Activated CD8-positive, alpha-beta T cell treated with anti-CD3 and anti-CD28 coated beads for 36 hours (primary cell): Measurements from ENCODE around the gene AHNAK. TPM values are rescaled to one million over a fixed set of nuclear protein-coding genes. Genes with fewer than 3 reads are reported as not detected.

Experiments used
- ATAC-seq: fragments of 200-7000 bp; cut with Tn5 transposase; one replicate; pipeline ENCODE4 v1.10.0; 2021; ENCODE audit warnings: mild to moderate bottlenecking, moderate library complexity
- CTCF ChIA-PET: fragments of 350-600 bp; sonication (Branson Sonifier 250); formaldehyde crosslinking; loops from one replicate; lab custom pipeline; 2021; ENCODE audit warnings: antibody characterized with exemption; lab: Charles Lee
- POLR2A ChIA-PET: fragments of 350-600 bp; sonication (Branson Sonifier 250); formaldehyde crosslinking; loops from one replicate; lab custom pipeline; 2021; ENCODE audit warnings: antibody characterized with exemption; lab: Charles Lee
- DNase-seq: peaks from one replicate; pipeline ENCODE4 v3.0.0-alpha.2; 2020
- H3K27ac Mint-ChIP-seq: one replicate; pipeline ENCODE4 v1.8.0; 2021; ENCODE audit warnings: mild to moderate bottlenecking, mixed read lengths
- H3K27me3 Mint-ChIP-seq: one replicate; pipeline ENCODE4 v1.8.0; 2021; ENCODE audit warnings: mixed read lengths
- H3K36me3 Mint-ChIP-seq: one replicate; pipeline ENCODE4 v1.8.0; 2021; ENCODE audit warnings: low read depth, mixed read lengths
- H3K4me1 Mint-ChIP-seq: one replicate; pipeline ENCODE4 v1.8.0; 2021; ENCODE audit warnings: low read depth, mixed read lengths
- H3K4me3 Mint-ChIP-seq: one replicate; pipeline ENCODE4 v1.8.0; 2021; ENCODE audit warnings: mild to moderate bottlenecking, moderate library complexity, mixed read lengths
- H3K9me3 Mint-ChIP-seq: one replicate; pipeline ENCODE4 v1.8.0; 2021; ENCODE audit warnings: mixed read lengths
- CTCF ChIP-seq: fragments of 200-600 bp; IDR thresholded peaks from one replicate; pipeline ENCODE4 v1.8.0; 2022; ENCODE audit warnings: antibody characterized with exemption, mild to moderate bottlenecking
- intact Hi-C: fragments of 100-400 bp; cut with micrococcal nuclease; formaldehyde crosslinking; loops from one replicate; pipeline ENCODE4 v1.10.0; 2022
- total RNA-seq, 2 experiments: library from RNA; stranded (reverse); gene quantifications; one replicate each; pipeline ENCODE4 v1.2.3, GENCODE V29; 2021

AHNAK gene
- total RNA-seq, 2 experiments from 2014 or later: 41.1 to 43.0 TPM

- POLR2A ChIA-PET: interaction anchor here (0.7 to 7.7 kb wide), 2 partner anchors 10 to 84 kb away, joined by 3 to 55 read pairs; partner anchors contain the start of genes C11orf98, CSKMT and TUT1
- H3K9me3 Mint-ChIP-seq: no peaks in the 10 kb centered on the region
- H3K27ac Mint-ChIP-seq: no peak overlapping the region
- CTCF ChIA-PET: interaction anchor here (0.9 kb wide), 1 partner anchor 156 kb away, joined by 3 read pairs; no protein-coding TSS in a partner anchor
- H3K27me3 Mint-ChIP-seq: no peaks in the 10 kb centered on the region
- no peak overlapping the region for H3K4me3 Mint-ChIP-seq
- DNase-seq: no peak
- ATAC-seq: no peak
- TF ChIP-seq CTCF: no peak
- H3K4me1 Mint-ChIP-seq: peaks cover 4% of the 10 kb centered on the region
- intact Hi-C loops: no loop called here
- peaks cover 30% of the 10 kb centered on the region for H3K36me3 Mint-ChIP-seq
These were observed 34.5 kb upstream of the AHNAK start for GRCh38 chr11:62580959-62581715.

GRCh38 chr11:62579252-62579651 lies 32.6 kb upstream of the AHNAK start:
- intact Hi-C loops: no loop called here
- Mint-ChIP-seq H3K36me3 (peaks cover 35% of the 10 kb centered on the region), H3K27ac (no peak overlapping the region), H3K4me1 (peaks cover 14% of the 10 kb centered on the region), H3K27me3 (no peaks in the 10 kb centered on the region), H3K4me3 (no peak overlapping the region), H3K9me3 (no peaks in the 10 kb centered on the region)
- DNase-seq: no peak
- POLR2A ChIA-PET: interaction anchor here (0.7 to 7.7 kb wide), 4 partner anchors 12 to 339 kb away, joined by 3 to 55 read pairs (median 4); partner anchors contain the start of genes INTS5 and TUT1
- TF ChIP-seq CTCF: no peak
- no peak for ATAC-seq
- CTCF ChIA-PET: no interaction called here

- H3K36me3 Mint-ChIP-seq: peaks cover 36% of the 10 kb centered on the region
- H3K27me3 Mint-ChIP-seq: no peaks in the 10 kb centered on the region
- POLR2A ChIA-PET: interaction anchor here (0.7 to 7.7 kb wide), 4 partner anchors 13 to 339 kb away, joined by 3 to 55 read pairs (median 4); partner anchors contain the start of genes INTS5 and TUT1
These were observed 31.9 kb upstream of the AHNAK start for GRCh38 chr11:62578541-62578940.

GRCh38 chr11:62577046-62577714 lies 30.6 kb upstream of the AHNAK start:
- ATAC-seq (no peak), DNase-seq (no peak)
- Mint-ChIP-seq H3K4me3 (no peak overlapping the region), H3K9me3 (no peaks in the 10 kb centered on the region), H3K4me1 (peaks cover 19% of the 10 kb centered on the region), H3K36me3 (peaks cover 43% of the 10 kb centered on the region), H3K27me3 (no peaks in the 10 kb centered on the region), H3K27ac (peak overlapping the region; percentile 42)
- ChIA-PET POLR2A (interaction anchor here (1.4 to 7.7 kb wide), 2 partner anchors 14 to 88 kb away, joined by 5 to 55 read pairs; partner anchors contain the start of genes C11orf98, CSKMT and TUT1), CTCF (interaction anchor here (1.1 to 1.5 kb wide), 3 partner anchors 11 to 182 kb away, joined by 3 to 4 read pairs (median 3); no protein-coding TSS in a partner anchor)
- no peak for TF ChIP-seq CTCF
- intact Hi-C loops: no loop called here

More at GRCh38 chr11:62578541-62578940, 31.9 kb upstream of the AHNAK start:
- intact Hi-C loops: no loop called here
- no peak overlapping the region for H3K27ac Mint-ChIP-seq
- DNase-seq (no peak), ATAC-seq (no peak)
- TF ChIP-seq CTCF: no peak
- peaks cover 12% of the 10 kb centered on the region for H3K4me1 Mint-ChIP-seq
- H3K4me3 Mint-ChIP-seq: no peak overlapping the region
- H3K9me3 Mint-ChIP-seq: no peaks in the 10 kb centered on the region
- CTCF ChIA-PET: interaction anchor here (1.0 kb wide), 1 partner anchor 10 kb away, joined by 4 read pairs; no protein-coding TSS in a partner anchor
